Mononuclear cell (primary cell): Measurements from ENCODE around the gene PTPRM. TPM values are rescaled to one million over a fixed set of nuclear protein-coding genes. Genes with fewer than 3 reads are reported as not detected.

Experiments used
- H3K27me3 ChIP-seq: 2 replicates; pipeline ENCODE4 v1.6.0; 2011; ENCODE audit warnings: low read length, control low read depth; ENCODE audit not compliant: insufficient read depth
- H3K4me1 ChIP-seq: 2 replicates; pipeline ENCODE4 v1.5.1; 2011; ENCODE audit warnings: mild to moderate bottlenecking, low read length, control low read depth; ENCODE audit not compliant: insufficient read depth
- H3K4me3 ChIP-seq: 2 replicates; pipeline ENCODE4 v1.5.1; 2011; ENCODE audit warnings: mild to moderate bottlenecking, low read length, moderate library complexity
- H3K9me3 ChIP-seq: 2 replicates; pipeline ENCODE4 v1.5.1; 2011; ENCODE audit warnings: low read depth, mild to moderate bottlenecking, control low read depth, low read length
- total RNA-seq: library from RNA; depleted of rRNA; stranded (reverse); fragments of >200 nt; gene quantifications from one replicate; pipeline ENCODE4 v1.2.3, GENCODE V29; 2012

Gene PTPRM
- total RNA-seq, 1 donor: 8.0 TPM

DNA sequence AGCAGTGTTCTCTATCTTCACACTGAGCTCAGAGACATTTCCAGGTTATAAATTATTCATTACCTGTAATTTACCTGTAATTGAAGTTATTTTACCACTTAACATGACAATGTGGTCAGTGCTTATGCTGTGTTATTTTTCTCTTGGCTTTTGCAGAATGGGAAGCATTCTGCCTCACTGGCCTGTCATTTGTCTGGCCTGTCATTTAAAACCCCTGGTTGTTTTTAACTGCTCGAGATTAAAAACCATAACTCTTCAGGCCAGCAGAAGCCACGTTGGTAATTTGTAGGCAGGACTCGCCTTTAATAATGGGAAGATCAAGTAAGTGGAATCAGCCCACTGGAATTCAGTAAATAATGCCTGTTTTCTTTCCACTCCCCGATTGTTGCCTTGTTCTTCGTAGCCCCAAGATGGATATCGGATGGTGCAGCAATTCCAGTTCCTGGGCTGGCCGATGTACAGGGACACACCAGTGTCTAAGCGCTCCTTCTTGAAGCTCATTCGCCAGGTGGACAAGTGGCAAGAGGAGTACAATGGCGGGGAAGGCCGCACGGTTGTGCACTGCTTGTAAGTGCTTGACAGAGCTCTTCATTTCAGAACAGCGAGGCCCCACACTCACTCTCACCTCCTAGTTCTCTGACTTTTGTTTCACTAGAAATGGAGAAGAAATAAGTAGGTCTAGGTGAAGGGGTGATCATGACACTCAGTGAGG lies 819.7 kb downstream of the PTPRM start:
- Histone ChIP-seq H3K4me1 (no peaks in the 10 kb centered on the region), H3K27me3 (no peaks in the 10 kb centered on the region), H3K9me3 (no peaks in the 10 kb centered on the region), H3K4me3 (no peak overlapping the region)

DNA sequence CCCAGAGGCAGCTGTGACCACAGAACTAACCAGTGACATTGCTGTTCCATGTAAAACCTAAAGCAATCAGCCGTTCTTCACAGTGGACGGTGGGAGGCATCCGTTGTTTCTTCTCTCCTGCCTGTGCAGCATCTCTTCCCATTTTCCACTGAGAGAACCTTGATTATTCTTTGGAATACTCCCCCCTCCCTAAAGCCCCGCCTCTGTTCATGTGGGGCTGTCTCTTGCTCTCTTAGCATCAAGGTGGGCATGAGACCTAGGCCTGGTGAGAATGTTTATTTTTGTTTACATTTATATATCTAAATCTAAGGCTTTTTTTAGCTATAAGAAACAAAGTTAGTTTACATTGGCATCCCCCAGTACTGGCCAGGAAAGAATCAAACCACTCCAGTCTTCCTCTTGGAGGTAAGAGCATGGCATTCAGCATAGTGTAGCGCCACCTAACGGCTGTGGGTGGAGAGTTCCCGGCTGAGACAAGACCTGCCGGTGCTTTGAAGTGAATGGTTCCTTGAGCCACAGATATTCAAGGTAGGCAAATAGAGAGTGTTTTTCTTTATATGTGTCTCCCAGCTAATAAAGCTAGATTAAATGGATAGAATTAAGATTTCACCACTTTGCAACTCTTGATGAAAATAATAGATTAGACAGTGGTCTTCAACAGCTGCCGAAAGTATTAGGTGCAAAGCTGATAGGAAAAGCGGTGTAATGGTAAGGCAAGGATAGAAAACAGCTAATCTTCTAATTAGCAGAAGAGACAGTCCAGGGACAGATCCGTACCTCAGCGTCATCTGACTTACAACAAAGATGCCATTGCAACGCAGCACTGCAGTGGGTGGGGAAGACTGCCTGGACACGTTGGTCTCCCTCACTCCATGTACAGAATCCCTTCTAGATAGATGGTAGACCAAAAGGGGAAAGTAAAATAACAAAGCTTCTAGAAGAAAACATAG lies 822.5 kb downstream of the PTPRM start:
- H3K4me1 ChIP-seq: no peaks in the 10 kb centered on the region
- no peaks in the 10 kb centered on the region for H3K27me3 ChIP-seq
- H3K9me3 ChIP-seq: no peaks in the 10 kb centered on the region
- no peak overlapping the region for H3K4me3 ChIP-seq

DNA sequence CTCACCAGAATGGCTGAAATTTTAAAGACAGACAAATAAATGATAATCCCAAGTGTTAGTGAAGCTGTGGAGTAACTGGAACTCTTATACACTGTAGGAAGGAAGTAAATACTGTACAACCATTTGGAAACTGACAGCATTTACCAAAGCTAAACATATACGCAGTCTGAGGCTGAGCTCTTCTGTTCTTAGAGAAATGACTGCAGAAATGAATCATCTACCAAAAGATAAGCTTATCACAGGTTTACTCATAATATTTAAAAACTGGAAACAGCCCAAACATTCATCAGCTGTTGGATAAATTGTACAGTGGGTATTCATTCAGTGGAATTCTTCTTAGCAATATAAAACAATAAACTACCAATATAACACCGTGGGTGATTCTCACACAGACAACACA lies 824.0 kb downstream of the PTPRM start:
- Histone ChIP-seq H3K27me3 (no peaks in the 10 kb centered on the region), H3K4me1 (no peaks in the 10 kb centered on the region)

DNA sequence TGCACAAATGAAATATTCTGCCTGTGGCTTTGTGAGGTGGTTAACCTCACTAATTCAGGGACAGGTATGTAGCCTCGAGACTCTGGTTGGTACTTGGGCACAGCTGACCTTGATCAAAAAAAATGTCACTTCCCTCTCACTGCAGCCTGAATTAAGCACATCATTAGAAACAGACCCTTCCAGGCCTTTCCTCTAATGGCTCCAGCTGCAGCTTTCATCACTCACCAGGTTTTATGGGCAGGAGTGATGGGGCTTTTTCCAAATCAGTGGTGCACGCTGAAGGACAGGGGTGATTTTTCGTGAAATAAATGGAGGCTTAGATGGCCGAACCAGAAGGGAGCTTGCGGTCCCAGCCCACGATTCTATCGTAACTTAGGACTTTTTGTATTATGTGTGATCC lies 829.1 kb downstream of the PTPRM start:
- no peaks in the 10 kb centered on the region for H3K9me3 ChIP-seq
- no peaks in the 10 kb centered on the region for H3K4me1 ChIP-seq
- no peak overlapping the region for H3K4me3 ChIP-seq
- H3K27me3 ChIP-seq: no peaks in the 10 kb centered on the region

More for the DNA sequence above, 824.0 kb downstream of the PTPRM start:
- Histone ChIP-seq H3K4me3 (no peak overlapping the region), H3K9me3 (no peaks in the 10 kb centered on the region)

DNA sequence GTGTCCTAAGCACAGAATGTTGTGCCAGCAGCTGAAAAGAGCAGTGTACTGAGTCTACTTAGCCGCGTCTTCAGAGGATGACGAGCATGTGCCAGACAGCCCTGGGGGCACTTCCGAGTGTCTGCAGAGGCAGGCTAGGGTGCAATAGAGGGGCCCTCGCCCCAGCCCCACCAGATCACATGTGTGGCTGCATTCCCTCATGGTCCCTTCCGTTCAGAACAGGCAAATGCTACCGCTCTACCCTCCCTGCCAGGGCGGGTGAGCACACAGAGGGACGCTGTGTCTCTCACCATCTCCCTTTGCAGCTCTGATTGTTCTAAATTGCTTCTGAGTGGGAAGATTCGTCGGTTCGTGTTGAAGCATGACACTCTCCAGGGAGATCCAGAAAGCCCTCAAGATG lies 829.9 kb downstream of the PTPRM start:
- no peaks in the 10 kb centered on the region for H3K27me3 ChIP-seq
- no peak overlapping the region for H3K4me3 ChIP-seq
- H3K9me3 ChIP-seq: no peaks in the 10 kb centered on the region
- no peaks in the 10 kb centered on the region for H3K4me1 ChIP-seq

DNA sequence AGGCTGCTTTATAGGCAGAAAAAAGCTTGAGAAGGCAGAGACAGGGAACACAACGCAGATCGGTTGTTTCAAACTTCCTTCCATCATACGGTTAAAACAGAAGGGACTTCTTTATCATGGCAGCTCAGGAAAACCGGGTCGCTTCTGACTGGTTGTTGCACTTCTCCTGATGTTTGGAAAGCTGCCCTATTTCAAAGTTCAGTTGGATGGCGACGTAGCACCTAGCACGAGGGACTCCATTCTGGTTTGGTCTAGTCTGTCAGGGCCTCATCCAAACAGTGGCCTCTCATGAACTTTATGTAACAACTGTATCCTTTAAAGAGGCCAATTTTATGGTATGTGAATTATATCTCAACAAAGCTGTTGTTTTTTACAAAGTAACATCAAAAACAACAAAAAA lies 832.0 kb downstream of the PTPRM start:
- Histone ChIP-seq H3K27me3 (no peaks in the 10 kb centered on the region), H3K4me3 (no peak overlapping the region), H3K9me3 (no peaks in the 10 kb centered on the region), H3K4me1 (no peaks in the 10 kb centered on the region)

DNA sequence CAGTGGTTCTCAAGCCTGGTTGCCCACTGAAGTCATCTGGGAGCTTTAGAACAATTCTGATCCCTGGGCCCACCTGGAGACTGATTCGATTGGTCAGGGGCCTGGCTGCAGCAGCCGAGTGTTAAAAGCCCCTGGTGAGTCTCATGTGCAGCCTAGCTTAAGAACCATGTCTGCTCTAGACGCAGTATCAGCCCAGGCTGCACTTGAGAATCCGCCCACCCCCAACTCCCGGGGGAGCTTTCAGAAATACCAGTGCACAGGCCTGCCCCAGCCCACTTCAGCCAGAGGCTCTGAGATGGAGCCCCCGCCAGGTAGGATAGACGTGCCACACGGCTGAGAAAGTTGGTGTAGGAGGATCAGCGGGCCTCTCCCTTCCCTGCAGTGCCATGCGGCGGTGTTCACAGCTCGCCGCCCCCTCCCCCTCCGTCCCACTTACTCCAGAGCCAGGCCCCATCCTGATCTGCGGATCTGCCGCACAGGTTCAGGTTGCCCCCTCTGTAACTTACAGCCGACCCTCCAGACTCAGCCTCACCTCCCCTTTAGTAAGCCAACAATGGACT lies 833.2 kb downstream of the PTPRM start:
- Histone ChIP-seq H3K4me1 (no peaks in the 10 kb centered on the region), H3K9me3 (no peaks in the 10 kb centered on the region), H3K4me3 (no peak overlapping the region), H3K27me3 (no peaks in the 10 kb centered on the region)

DNA sequence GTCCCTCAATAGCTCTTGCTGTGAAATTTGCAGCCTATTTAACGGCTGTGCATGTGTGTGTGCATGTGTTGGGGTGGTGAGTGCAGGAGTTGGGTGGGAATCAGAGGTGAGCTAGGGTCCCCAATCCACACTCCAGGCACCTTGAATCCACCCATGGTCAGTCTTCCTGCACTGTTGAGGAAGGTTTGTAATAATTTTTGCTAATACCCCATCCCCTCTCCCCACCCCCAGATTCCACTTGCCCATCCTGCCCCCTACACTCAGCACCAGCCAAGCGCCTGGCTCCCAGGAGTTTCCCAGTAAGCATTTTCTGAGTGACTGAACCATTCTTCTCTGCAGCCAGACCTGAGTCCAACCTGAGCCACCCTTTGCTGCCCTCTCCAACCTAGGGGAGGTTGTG lies 833.7 kb downstream of the PTPRM start:
- H3K4me3 ChIP-seq: no peak overlapping the region
- H3K9me3 ChIP-seq: no peaks in the 10 kb centered on the region
- H3K27me3 ChIP-seq: no peaks in the 10 kb centered on the region
- H3K4me1 ChIP-seq: no peaks in the 10 kb centered on the region

DNA sequence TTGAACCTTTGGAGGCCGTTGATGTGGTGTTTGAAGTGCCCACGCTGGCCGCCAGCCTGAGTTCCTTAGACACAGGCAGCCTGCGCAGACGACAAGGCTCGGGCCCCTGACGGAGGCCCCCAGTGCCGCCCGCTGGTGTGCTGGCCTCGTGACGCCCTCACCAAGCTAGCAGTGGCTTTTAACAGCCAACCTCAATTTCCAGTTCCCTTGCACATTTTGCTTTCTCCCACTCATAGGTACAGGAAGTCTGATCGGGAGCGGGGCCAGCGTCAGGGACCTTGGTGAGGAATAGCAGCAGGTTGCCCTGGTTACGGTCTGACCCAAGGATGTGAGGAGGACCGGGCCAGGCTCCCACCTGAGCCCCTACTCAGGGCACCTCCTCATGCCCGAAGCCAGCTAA lies 834.5 kb downstream of the PTPRM start:
- no peak overlapping the region for H3K4me3 ChIP-seq
- no peaks in the 10 kb centered on the region for H3K9me3 ChIP-seq
- no peaks in the 10 kb centered on the region for H3K27me3 ChIP-seq
- no peaks in the 10 kb centered on the region for H3K4me1 ChIP-seq

DNA sequence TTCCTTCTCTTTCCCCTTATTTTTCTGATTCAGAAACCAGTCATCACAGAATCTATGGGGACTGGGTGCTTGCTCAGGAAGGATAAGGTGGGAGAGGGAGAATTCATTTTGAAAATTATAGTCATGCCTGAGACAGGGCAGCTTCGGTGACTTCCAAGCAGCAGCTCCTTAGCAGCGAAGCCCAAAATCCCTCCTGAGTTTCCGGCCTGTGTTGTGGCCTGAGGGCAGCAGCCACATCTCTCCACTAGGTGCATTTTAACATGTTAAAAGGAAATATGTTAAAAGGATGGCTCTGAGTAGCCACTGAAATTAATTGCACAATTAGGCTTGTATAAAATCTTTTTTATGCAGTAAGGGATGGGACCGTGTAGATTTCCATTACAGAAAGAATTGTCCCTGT lies 835.1 kb downstream of the PTPRM start:
- H3K4me3 ChIP-seq: no peak overlapping the region
- H3K4me1 ChIP-seq: no peaks in the 10 kb centered on the region
- H3K27me3 ChIP-seq: no peaks in the 10 kb centered on the region
- no peaks in the 10 kb centered on the region for H3K9me3 ChIP-seq

DNA sequence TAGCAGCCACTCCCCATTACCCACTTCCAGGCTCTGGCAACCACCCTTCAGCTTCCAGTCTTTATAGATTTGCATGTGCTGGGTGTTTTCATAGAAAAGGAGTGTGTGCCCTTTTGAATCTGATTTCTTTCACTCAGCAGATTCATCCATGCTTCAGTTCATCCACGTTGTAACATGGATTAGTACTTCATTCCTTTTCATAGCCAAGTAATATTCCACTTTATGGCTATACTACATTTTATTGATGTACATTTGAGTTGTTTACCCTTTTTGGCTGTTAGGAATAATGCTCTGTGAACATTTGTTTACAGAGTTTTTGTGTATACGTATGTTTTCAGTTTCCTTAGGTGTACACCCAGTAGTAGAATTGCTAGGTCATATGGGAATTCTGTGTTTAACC lies 836.6 kb downstream of the PTPRM start:
- no peaks in the 10 kb centered on the region for H3K4me1 ChIP-seq
- H3K27me3 ChIP-seq: no peaks in the 10 kb centered on the region
- H3K4me3 ChIP-seq: no peak overlapping the region
- no peaks in the 10 kb centered on the region for H3K9me3 ChIP-seq

DNA sequence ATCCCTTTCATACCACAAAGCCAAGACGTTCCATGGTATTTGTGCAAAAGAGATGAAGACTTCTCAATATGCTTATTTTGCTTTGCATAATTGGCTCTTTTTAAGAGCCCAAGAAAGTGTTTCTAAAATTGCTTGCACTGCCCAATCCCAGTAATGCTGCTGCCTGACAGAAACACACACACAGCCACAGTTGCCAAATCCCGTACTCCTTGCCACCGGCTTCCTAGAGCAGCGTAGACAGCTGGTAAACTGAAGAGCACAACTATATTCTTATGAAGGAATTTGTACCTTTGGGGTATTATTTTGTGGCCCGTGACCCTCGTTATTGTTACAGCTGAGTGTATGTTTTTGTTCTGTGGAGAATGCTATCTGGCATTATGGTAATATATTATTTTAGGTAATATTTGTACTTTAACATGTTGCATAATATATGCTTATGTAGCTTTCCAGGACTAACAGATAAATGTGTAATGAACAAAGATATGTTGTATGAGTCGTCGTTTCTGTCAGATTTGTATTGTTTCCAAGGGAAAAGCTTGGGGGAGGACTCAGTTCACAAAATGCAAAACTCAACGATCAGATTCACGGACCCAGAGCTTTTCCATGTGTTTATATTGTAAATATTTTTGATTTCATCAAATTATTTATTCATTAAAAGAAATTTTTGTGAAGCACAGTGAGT lies 839.2 kb downstream of the PTPRM start:
- Histone ChIP-seq H3K4me3 (no peak overlapping the region), H3K27me3 (no peaks in the 10 kb centered on the region), H3K9me3 (no peaks in the 10 kb centered on the region), H3K4me1 (no peaks in the 10 kb centered on the region)

DNA sequence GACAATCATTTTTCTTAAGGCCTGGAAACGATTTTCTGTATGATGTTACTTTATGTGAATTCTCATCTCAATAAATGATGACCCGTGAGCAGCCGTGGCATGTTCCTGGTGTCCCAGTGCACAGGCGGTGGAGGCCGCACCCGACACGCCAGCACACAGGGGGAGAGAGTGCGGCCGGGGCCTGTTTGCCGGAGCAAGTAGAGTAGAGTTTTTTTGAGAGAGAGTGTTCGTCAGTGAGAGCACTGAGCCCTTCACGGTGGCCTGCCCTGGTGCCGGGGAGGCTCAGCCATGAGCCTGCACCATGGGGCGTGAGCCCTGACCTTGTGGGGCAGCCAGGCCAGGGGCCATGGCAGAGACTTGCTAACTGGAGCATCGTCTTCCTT lies 839.7 kb downstream of the PTPRM start:
- Histone ChIP-seq H3K27me3 (no peaks in the 10 kb centered on the region), H3K4me3 (no peak overlapping the region), H3K9me3 (no peaks in the 10 kb centered on the region), H3K4me1 (no peaks in the 10 kb centered on the region)

DNA sequence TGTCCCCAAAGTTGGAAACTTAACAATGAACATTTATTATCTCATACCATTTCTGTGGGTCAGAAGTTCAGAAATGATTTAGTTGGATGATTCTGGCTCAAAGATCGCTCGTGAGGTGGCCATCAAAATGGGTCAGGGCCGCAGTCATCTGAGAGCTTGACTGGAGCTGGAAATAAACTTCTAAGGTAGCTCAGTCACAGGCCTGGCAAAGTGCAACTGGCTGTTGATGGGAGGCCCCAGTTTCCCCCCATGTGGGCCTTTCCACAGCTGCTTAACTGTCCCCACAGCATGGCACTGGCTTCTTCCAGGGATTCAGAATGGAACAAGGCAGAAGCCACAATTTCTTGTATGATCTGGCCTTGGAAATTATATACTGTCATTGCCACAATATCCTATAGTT lies 842.0 kb downstream of the PTPRM start:
- Histone ChIP-seq H3K4me3 (no peak overlapping the region), H3K4me1 (no peaks in the 10 kb centered on the region), H3K9me3 (no peaks in the 10 kb centered on the region), H3K27me3 (no peaks in the 10 kb centered on the region)

DNA sequence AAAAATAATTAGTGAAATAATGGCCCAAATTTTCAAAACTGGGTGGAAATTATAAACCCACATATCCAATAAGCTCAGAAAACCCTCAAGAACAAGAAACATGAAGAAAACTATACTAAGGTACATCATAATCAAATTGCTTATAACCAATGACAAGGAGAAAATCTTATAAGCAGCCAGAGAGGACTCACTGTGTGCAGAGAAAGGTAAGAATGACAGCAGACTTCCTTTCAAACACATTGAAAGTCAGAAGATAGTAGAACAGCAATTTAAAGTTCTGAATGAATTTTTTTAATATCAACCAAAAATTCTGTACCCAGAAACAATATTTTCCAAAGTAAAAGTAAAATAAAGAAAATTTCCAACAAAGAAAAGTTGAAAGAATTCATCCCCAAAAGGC lies 844.4 kb downstream of the PTPRM start:
- no peaks in the 10 kb centered on the region for H3K4me1 ChIP-seq
- H3K9me3 ChIP-seq: no peaks in the 10 kb centered on the region
- H3K4me3 ChIP-seq: no peak overlapping the region
- H3K27me3 ChIP-seq: no peaks in the 10 kb centered on the region
